Thyroid gland (tissue), 4 donors: ENCODE measurements around the gene SMARCD1. TPM values are rescaled to one million over a fixed set of nuclear protein-coding genes. Genes with fewer than 3 reads are reported as not detected.
"Not testable (repeated sequence)": the region's sequence is repeated elsewhere in the genome, so short reads cannot be mapped to it uniquely, and the experiment has no call there.

Experiments
- DNase-seq, 2 donors: peaks; one replicate each; pipeline ENCODE4 v3.0.0-alpha.2; 2019
- H3K27ac ChIP-seq, 3 donors: fragments of 200-600 bp; sonication (generic); 1 replicate in 2 of 3; 2 replicates in 1 of 3; pipeline ENCODE4 v1.5.1; 2016 to 2019; ENCODE audit warnings: mild to moderate bottlenecking in 1 of 3, moderate library complexity in 1 of 3
- H3K27me3 ChIP-seq: fragments of 200-600 bp; sonication (generic); one replicate; pipeline ENCODE4 v1.5.1; 2019
- H3K36me3 ChIP-seq, 2 donors: fragments of 200-600 bp; sonication (generic); one replicate each; pipeline ENCODE4 v1.5.1; 2016 to 2019
- H3K4me1 ChIP-seq, 2 donors: fragments of 200-600 bp; sonication (generic); one replicate each; pipeline ENCODE4 v1.5.1; 2017 to 2019
- H3K4me3 ChIP-seq, 3 donors: fragments of 200-600 bp; sonication (generic); replicated peaks in 1 of 3; 1 replicate in 2 of 3; 2 replicates in 1 of 3; pipeline ENCODE4 v1.5.1; 2016; ENCODE audit warnings: mild to moderate bottlenecking in 1 of 3
- H3K9me3 ChIP-seq: fragments of 200-600 bp; sonication (generic); one replicate; pipeline ENCODE4 v1.5.1; 2017
- POLR2A ChIP-seq, 2 donors: fragments of 450-650 bp; IDR thresholded peaks; one replicate each; pipeline ENCODE4 v1.6.1; 2017; ENCODE audit warnings: antibody characterized with exemption in 2 of 2, mild to moderate bottlenecking in 2 of 2, moderate library complexity in 1 of 2
- WGBS, 2 donors: methylation state at CpG; one replicate each; pipeline ENCODE4 v1.1.5; 2017; 5-methylcytosine and 5-hydroxymethylcytosine counted together
- intact Hi-C: fragments of 100-400 bp; cut with DNase I; formaldehyde crosslinking; loops from one replicate; pipeline ENCODE4 v1.15.1; 2023
- total RNA-seq, 4 donors: library from RNA; depleted of rRNA; stranded (reverse); fragments of >200 nt; gene quantifications; one replicate each; pipeline ENCODE4 v1.2.3, GENCODE V29; 2016
- TF ChIP-seq, protein P1 (sequence below), 6 experiments: fragments of 200-600 bp in 3 of 6; fragments of 450-650 bp in 3 of 6; sonication (generic) in 3 of 6; IDR thresholded peaks; one replicate each; pipeline ENCODE4 v1.5.1; 2016 to 2019; ENCODE audit warnings: antibody characterized with exemption in 6 of 6, mild to moderate bottlenecking in 2 of 6, inconsistent platforms in 1 of 6, moderate library complexity in 1 of 6

The SMARCD1 gene
- total RNA-seq, 4 donors from 2014 or later, result 67.2 to 92.9 (median 74.7) TPM

DNA sequence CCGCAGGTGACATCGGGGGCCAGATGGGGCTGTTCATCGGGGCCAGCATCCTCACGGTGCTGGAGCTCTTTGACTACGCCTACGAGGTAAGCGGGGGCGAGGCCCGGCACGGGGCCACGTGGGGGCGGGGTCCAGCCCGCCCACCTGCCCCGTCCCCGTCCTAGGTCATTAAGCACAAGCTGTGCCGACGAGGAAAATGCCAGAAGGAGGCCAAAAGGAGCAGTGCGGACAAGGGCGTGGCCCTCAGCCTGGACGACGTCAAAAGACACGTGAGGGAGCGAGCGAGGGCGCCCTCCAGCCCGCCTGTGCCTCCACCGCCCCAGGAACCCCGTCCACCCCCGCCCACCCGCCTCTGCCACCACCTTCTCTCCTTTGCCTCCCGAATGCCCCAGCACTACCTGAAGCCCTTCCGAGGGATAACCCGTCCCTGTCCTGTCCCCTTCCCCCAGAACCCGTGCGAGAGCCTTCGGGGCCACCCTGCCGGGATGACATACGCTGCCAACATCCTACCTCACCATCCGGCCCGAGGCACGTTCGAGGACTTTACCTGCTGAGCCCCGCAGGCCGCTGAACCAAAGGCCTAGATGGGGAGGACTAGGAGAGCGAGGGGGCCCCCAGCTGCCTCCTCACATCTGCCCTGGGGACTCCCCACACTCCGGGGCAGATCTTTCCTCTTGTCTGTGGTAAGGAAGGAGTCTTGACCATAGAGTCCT is 3.9 kb upstream of the SMARCD1 start:
- no peaks in the 10 kb centered on the region for H3K9me3 ChIP-seq
- no peak overlapping the region for H3K27ac ChIP-seq
- no peaks in the 10 kb centered on the region for H3K27me3 ChIP-seq
- H3K4me1 ChIP-seq, result peaks cover 7 to 16% of the 10 kb centered on the region in 2 donors
- intact Hi-C loops, result no loop called here
- WGBS, 2 donors, result 45 to 55% methylated on average over 33 of the region's 46 CpGs
- no peak overlapping the region for H3K4me3 ChIP-seq
- no peaks in the 10 kb centered on the region for H3K36me3 ChIP-seq
- TF ChIP-seq POLR2A (IDR thresholded peaks at IDR 0.05), result no peak
- TF ChIP-seq, protein P1, sequence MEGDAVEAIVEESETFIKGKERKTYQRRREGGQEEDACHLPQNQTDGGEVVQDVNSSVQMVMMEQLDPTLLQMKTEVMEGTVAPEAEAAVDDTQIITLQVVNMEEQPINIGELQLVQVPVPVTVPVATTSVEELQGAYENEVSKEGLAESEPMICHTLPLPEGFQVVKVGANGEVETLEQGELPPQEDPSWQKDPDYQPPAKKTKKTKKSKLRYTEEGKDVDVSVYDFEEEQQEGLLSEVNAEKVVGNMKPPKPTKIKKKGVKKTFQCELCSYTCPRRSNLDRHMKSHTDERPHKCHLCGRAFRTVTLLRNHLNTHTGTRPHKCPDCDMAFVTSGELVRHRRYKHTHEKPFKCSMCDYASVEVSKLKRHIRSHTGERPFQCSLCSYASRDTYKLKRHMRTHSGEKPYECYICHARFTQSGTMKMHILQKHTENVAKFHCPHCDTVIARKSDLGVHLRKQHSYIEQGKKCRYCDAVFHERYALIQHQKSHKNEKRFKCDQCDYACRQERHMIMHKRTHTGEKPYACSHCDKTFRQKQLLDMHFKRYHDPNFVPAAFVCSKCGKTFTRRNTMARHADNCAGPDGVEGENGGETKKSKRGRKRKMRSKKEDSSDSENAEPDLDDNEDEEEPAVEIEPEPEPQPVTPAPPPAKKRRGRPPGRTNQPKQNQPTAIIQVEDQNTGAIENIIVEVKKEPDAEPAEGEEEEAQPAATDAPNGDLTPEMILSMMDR (IDR thresholded peaks at IDR 0.05), result no peak
- no peak for DNase-seq

DNA sequence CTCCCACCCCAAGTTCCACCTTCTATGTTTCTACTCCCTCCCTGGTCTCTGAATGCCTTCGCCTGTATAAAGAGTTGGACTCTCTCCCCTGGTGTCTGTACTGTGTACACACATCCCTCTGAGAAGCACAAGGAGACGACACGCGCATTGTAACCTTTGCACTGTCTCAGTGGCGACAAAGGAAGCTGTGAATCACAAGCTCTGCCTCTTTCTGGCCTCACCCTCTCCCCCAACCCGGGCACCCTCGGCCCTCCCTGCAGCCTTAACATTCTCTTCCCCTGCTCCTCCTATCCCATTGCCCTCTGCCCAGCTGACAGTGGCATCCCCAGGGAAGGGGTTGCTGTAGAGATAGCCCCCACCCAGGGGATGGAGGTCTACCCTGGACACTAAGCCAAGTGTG is 2.5 kb upstream of the SMARCD1 start:
- TF ChIP-seq, protein P1 (IDR thresholded peaks at IDR 0.05), result no peak
- no peak for TF ChIP-seq POLR2A (IDR thresholded peaks at IDR 0.05)
- Histone ChIP-seq H3K36me3 (peaks cover 5 to 10% of the 10 kb centered on the region in 2 donors), H3K27ac (no peak overlapping the region), H3K4me3 (no peak overlapping the region), H3K27me3 (no peaks in the 10 kb centered on the region), H3K4me1 (peaks cover 7 to 16% of the 10 kb centered on the region in 2 donors), H3K9me3 (no peaks in the 10 kb centered on the region)
- DNase-seq, result no peak
- 82% methylated on average over 7 of the region's 7 CpGs for WGBS, 2 donors
- intact Hi-C loops, result no loop called here

DNA sequence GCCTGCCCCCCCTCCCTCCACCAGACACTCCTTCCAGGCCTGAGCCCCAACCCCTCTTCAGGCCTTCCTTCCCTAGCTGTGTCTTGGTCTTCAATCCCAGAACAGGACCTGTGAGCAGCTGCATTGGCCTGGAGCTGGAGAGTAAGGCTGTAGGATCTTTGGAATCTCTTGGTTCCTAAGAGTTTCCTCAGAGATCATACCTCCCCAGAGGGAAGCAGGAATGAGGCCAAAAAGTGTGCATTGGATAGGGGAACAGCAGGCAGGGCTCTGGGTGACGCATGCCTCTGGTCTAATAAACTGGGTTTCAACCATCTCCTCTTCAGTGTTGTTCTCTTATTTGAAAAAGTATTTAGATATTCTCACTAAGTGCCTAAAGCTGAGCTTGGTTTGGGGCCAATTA is 1.8 kb upstream of the SMARCD1 start:
- Histone ChIP-seq H3K9me3 (no peaks in the 10 kb centered on the region), H3K4me1 (peaks cover 7 to 16% of the 10 kb centered on the region in 2 donors), H3K27me3 (no peaks in the 10 kb centered on the region), H3K4me3 (no peak overlapping the region), H3K27ac (peak overlapping the region in 1 of 3 donors; percentile 10), H3K36me3 (peaks cover 5 to 13% of the 10 kb centered on the region in 2 donors)
- intact Hi-C loops, result no loop called here
- 67 to 83% methylated on average over 1 of the region's 1 CpG for WGBS, 2 donors
- no peak for TF ChIP-seq POLR2A (IDR thresholded peaks at IDR 0.05)
- DNase-seq, result no peak

DNA sequence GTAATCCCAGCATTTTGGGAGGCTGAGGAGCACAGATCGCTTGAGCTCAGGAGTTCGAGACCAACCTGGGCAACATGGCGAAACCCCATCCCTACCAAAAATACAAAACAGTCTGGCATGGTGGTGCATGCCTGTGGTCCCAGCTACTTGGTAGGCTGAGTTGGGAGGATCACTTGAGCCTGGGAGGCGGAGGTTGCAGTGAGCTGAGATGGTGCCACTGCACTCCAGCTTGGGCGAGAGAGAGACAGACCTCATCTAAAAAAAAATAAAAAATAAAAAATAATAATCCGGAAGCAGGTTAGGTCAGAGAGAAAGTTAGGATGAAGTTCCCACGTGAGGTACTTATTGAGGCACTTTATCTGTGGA is 750 bp upstream of the SMARCD1 start:
- peak overlapping the region; percentile 27 to 94 (median 89) for H3K4me3 ChIP-seq
- 39 to 46% methylated on average over 7 of the region's 7 CpGs for WGBS, 2 donors
- H3K4me1 ChIP-seq, result peaks cover 7 to 16% of the 10 kb centered on the region in 2 donors
- intact Hi-C loops, H3K9me3 ChIP-seq, H3K27me3 ChIP-seq: not testable (repeated sequence)
- DNase-seq, result peak in 1 of 2 donors; percentile 16
- peaks cover 9 to 13% of the 10 kb centered on the region in 2 donors for H3K36me3 ChIP-seq
- peak overlapping the region; percentile 87 to 98 (median 96) for H3K27ac ChIP-seq

DNA sequence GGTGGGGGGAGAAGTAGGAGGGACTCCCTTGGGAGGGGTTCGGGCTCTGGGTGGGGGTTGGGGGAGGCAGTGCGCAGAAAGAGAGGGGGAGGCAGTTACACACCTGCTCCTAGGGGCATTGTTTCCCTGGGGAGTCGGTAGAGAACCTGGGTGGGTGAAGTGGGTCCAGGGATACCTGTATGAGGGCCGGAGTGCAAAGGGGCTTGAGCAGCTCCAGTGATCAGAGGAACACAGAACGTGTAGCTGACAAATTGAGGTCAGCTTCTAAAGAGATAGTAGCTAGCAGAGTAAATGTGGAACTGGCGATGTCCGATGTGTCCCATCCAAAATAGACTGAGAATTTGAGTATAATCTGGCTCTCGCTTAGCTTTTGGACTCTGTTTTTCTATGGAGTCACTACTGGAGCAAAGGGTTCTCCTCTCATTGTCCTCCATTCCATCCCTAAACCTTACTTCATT is 502 bp downstream of the SMARCD1 start:
- Histone ChIP-seq H3K9me3 (no peaks in the 10 kb centered on the region), H3K4me3 (peak overlapping the region; percentile 27 to 94 (median 89)), H3K36me3 (peaks cover 20 to 24% of the 10 kb centered on the region in 2 donors), H3K27ac (peak overlapping the region; percentile 87 to 98 (median 96)), H3K27me3 (no peaks in the 10 kb centered on the region), H3K4me1 (peaks cover 7 to 16% of the 10 kb centered on the region in 2 donors)
- intact Hi-C loops, result no loop called here
- TF ChIP-seq, protein P1 (IDR thresholded peaks at IDR 0.05), result no peak
- no peak for TF ChIP-seq POLR2A (IDR thresholded peaks at IDR 0.05)
- WGBS, 2 donors, result 11 to 12% methylated on average over 7 to 8 of the region's 8 CpGs
- DNase-seq, result no peak

DNA sequence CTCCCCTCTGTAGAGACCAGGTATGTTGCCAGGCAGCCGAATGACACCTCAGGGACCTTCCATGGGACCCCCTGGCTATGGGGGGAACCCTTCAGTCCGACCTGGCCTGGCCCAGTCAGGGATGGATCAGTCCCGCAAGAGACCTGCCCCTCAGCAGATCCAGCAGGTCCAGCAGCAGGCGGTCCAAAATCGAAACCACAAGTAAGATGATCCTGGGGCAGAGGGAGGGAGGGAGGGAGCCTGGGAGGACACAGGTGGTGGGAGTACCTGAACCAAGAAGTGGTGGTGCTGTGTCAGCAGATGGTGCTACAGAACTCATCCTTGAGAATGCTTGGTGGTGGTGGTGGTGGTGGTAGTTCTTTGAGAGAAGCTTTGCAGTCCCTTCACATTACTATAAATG is 1.0 kb downstream of the SMARCD1 start:
- H3K27ac ChIP-seq, result peak overlapping the region in 1 of 3 donors; percentile 87
- H3K4me1 ChIP-seq, result peaks cover 7 to 12% of the 10 kb centered on the region in 2 donors
- no peak overlapping the region for H3K4me3 ChIP-seq
- H3K27me3 ChIP-seq, result no peaks in the 10 kb centered on the region
- DNase-seq, result peak in 1 of 2 donors; percentile 22
- intact Hi-C loops, result no loop called here
- TF ChIP-seq POLR2A (IDR thresholded peaks at IDR 0.05), result no peak
- WGBS, 2 donors, result 75 to 79% methylated on average over 5 of the region's 5 CpGs
- peaks cover 25 to 29% of the 10 kb centered on the region in 2 donors for H3K36me3 ChIP-seq
- H3K9me3 ChIP-seq, result no peaks in the 10 kb centered on the region
